GM12878 (cell line): Measurements from ENCODE around the gene FKBP2. TPM values are rescaled to one million over a fixed set of nuclear protein-coding genes. Genes with fewer than 3 reads are reported as not detected.

Experiments
- ATAC-seq: fragments of 200-7000 bp; cut with Tn5 transposase; 3 replicates; pipeline ENCODE4 v1.9.1; 2020; ENCODE audit warnings: mild to moderate bottlenecking, moderate library complexity
- BruUV-seq: library from RNA; stranded (reverse); fragments of 400-500 nt; replicated peaks from 2 replicates; lab custom pipeline; 2021; lab: Mats Ljungman, UMichigan
- CTCF ChIA-PET: fragments of 300-600 bp; sonication (Branson Sonifier 250); formaldehyde crosslinking; extraction: SDS; loops from one replicate; lab custom pipeline; 2021; ENCODE audit warnings: inconsistent platforms; lab: Yijun Ruan, JAX
- POLR2A ChIA-PET: fragments of 350-600 bp; formaldehyde crosslinking; extraction: SDS; loops from one replicate; lab custom pipeline; 2021; ENCODE audit warnings: inconsistent platforms; lab: Charles Lee
- RAD21 ChIA-PET: fragments of 300-600 bp; sonication (Branson Sonifier 250); formaldehyde crosslinking; loops from one replicate; lab custom pipeline; 2023; ENCODE audit warnings: antibody characterized with exemption; ENCODE audit not compliant: unreplicated experiment; lab: Charles Lee
- SMC1A ChIA-PET: fragments of 300-600 bp; sonication (Branson Sonifier 250); formaldehyde crosslinking; loops from one replicate; lab custom pipeline; 2023; ENCODE audit not compliant: unreplicated experiment, uncharacterized antibody; lab: Charles Lee
- DNase-seq: peaks from one replicate; pipeline ENCODE4 v3.0.0-alpha.2; 2011; ENCODE audit warnings: low read depth, low spot score
- FAIRE-seq: peaks from 3 replicates; lab custom pipeline; 2011; peaks lifted over from hg19 to GRCh38; lab: Jason Lieb, UNC
- H2AFZ ChIP-seq: 2 replicates; pipeline ENCODE4 v1.6.0; 2011; ENCODE audit warnings: low read depth, low read length, control low read depth; ENCODE audit not compliant: control insufficient read depth
- H3K27ac ChIP-seq: 2 replicates; pipeline ENCODE4 v1.5.1; 2011; ENCODE audit warnings: control low read depth; ENCODE audit not compliant: control insufficient read depth, insufficient read depth
- H3K27me3 ChIP-seq, 2 experiments: replicated peaks in 1 of 2; 2 replicates each; pipeline versions ENCODE4 v1.6.0 to v1.6.1; 2011; ENCODE audit warnings: low read length in 1 of 2; ENCODE audit not compliant: control insufficient read depth in 2 of 2, insufficient read depth in 2 of 2
- H3K36me3 ChIP-seq, 2 experiments: 2 replicates each; pipeline ENCODE4 v1.5.1; 2011; ENCODE audit warnings: low read length in 1 of 2; ENCODE audit not compliant: control insufficient read depth in 2 of 2, insufficient read depth in 2 of 2
- H3K4me1 ChIP-seq: 2 replicates; pipeline ENCODE4 v1.6.1; 2011; ENCODE audit warnings: mild to moderate bottlenecking, low read length, moderate library complexity, mixed read lengths; ENCODE audit not compliant: control insufficient read depth, insufficient read depth
- H3K4me2 ChIP-seq: 2 replicates; pipeline ENCODE4 v1.6.0; 2011; ENCODE audit warnings: control low read depth; ENCODE audit not compliant: control insufficient read depth, insufficient read depth
- H3K4me3 ChIP-seq: fragments of 200-600 bp; sonication (generic); 2 replicates; pipeline ENCODE4 v1.5.1; 2016
- H3K79me2 ChIP-seq: 2 replicates; pipeline ENCODE4 v1.6.0; 2011; ENCODE audit warnings: low read length; ENCODE audit not compliant: control insufficient read depth, insufficient read depth
- H3K9ac ChIP-seq: 2 replicates; pipeline ENCODE4 v1.8.0; 2011; ENCODE audit warnings: low read length, control low read depth, mixed read lengths; ENCODE audit not compliant: control insufficient read depth, insufficient read depth
- H3K9me3 ChIP-seq: replicated peaks from 3 replicates; pipeline ENCODE4 v1.5.1; 2011; ENCODE audit warnings: mild to moderate bottlenecking, low read length; ENCODE audit not compliant: control insufficient read depth, insufficient read depth
- H4K20me1 ChIP-seq: 2 replicates; pipeline ENCODE4 v1.6.0; 2011; ENCODE audit not compliant: control insufficient read depth, insufficient read depth
- BACH1 ChIP-seq: fragments of 450-650 bp; IDR thresholded peaks from 2 replicates; pipeline ENCODE4 v1.6.1; 2017; ENCODE audit warnings: mild to moderate bottlenecking, borderline replicate concordance
- BCL11A ChIP-seq: IDR thresholded peaks from 2 replicates; pipeline ENCODE4 v1.6.1; 2011; ENCODE audit warnings: low read depth, low read length
- CHD1 ChIP-seq: IDR thresholded peaks from 2 replicates; pipeline ENCODE4 v1.6.1; 2012; ENCODE audit warnings: low read depth, low read length, improper control_type of control experiment
- IRF3 ChIP-seq: fragments of 450-650 bp; IDR thresholded peaks from 2 replicates; pipeline ENCODE4 v1.6.1; 2014; ENCODE audit warnings: mild to moderate bottlenecking
- JUND ChIP-seq: IDR thresholded peaks from 2 replicates; pipeline ENCODE4 v1.6.1; 2012; ENCODE audit warnings: low read depth, mild to moderate bottlenecking, low read length, improper control_type of control experiment, moderate library complexity
- MAX ChIP-seq: IDR thresholded peaks from 2 replicates; pipeline ENCODE4 v1.6.1; 2012; ENCODE audit warnings: low read depth, low read length, improper control_type of control experiment
- MTA3 ChIP-seq: IDR thresholded peaks from 2 replicates; pipeline ENCODE4 v1.6.1; 2012; ENCODE audit warnings: low read length, inconsistent platforms, borderline replicate concordance
- NFYB ChIP-seq: IDR thresholded peaks from 2 replicates; pipeline ENCODE4 v1.6.1; 2011; ENCODE audit warnings: low read depth, mild to moderate bottlenecking, low read length, improper control_type of control experiment, moderate library complexity; ENCODE audit not compliant: insufficient read depth
- PAX5 ChIP-seq: IDR thresholded peaks from 2 replicates; pipeline ENCODE4 v1.6.1; 2011; ENCODE audit warnings: low read depth, low read length, borderline replicate concordance
- PKNOX1 ChIP-seq: fragments of 450-650 bp; IDR thresholded peaks from 2 replicates; pipeline ENCODE4 v1.6.1; 2016; ENCODE audit warnings: mild to moderate bottlenecking
- POLR2A ChIP-seq: IDR thresholded peaks from 2 replicates; pipeline ENCODE4 v1.6.1; 2011; ENCODE audit warnings: low read depth, mild to moderate bottlenecking, low read length
- POLR2AphosphoS5 ChIP-seq: IDR thresholded peaks from 2 replicates; pipeline ENCODE4 v1.6.1; 2011; ENCODE audit warnings: mild to moderate bottlenecking, low read length, inconsistent platforms
- SMAD1 ChIP-seq: fragments of 450-650 bp; IDR thresholded peaks from 2 replicates; pipeline ENCODE4 v1.6.1; 2018; ENCODE audit warnings: mild to moderate bottlenecking, low read depth; ENCODE audit not compliant: partially characterized antibody
- SREBF1 ChIP-seq: IDR thresholded peaks from 2 replicates; pipeline ENCODE4 v1.6.1; 2012; ENCODE audit warnings: mild to moderate bottlenecking, low read length
- ZNF207 ChIP-seq: fragments of 450-650 bp; IDR thresholded peaks from 2 replicates; pipeline ENCODE4 v1.6.1; 2014; ENCODE audit warnings: antibody characterized with exemption, mild to moderate bottlenecking, borderline replicate concordance
- WGBS: methylation state at CpG from one replicate; pipeline ENCODE4 v1.1.6; 2016; ENCODE audit warnings: low lambda C conversion rate; ENCODE audit not compliant: insufficient replicate concordance, insufficient coverage; ENCODE audit errors: missing lambda C conversion rate; 5-methylcytosine and 5-hydroxymethylcytosine counted together
- in situ Hi-C: fragments of 300-500 bp; cut with MboI; formaldehyde crosslinking; loops from 9 replicates; pipeline ENCODE4 v1.14.3; 2018; ENCODE audit warnings: mixed read lengths
- intact Hi-C: fragments of 100-400 bp; cut with micrococcal nuclease; formaldehyde crosslinking; loops from one replicate; pipeline ENCODE4 v1.14.2; 2022; ENCODE audit not compliant: unreplicated experiment
- polyA plus RNA-seq, 11 experiments: library from polyadenylated mRNA; depleted of rRNA in 4 of 11; unstranded in 6 of 11; stranded (reverse) in 5 of 11; fragments of >200 nt; fragmentation: Nextera tagmentation in 4 of 11; fragmentation: Illumina TruSeq in 1 of 11; extraction: Ambion mirVana in 4 of 11; extraction: Trizol in 1 of 11; gene quantifications; 1 replicate in 1 of 11; 2 replicates in 10 of 11; pipeline versions ENCODE4 v1.2.1 to v1.2.3, GENCODE V29; 2011 to 2016; ENCODE audit warnings: inconsistent platforms in 2 of 11, missing spikeins in 2 of 11, low read depth in 1 of 11
- total RNA-seq, 4 experiments: library from RNA; depleted of rRNA in 3 of 4; stranded (reverse); fragments of >200 nt in 3 of 4; fragmentation: Illumina TruSeq in 1 of 4; extraction: Trizol in 1 of 4; gene quantifications; 2 replicates each; pipeline versions ENCODE4 v1.2.1 to v1.2.3, GENCODE V29; 2013 to 2021

The FKBP2 gene
- total and polyA plus RNA-seq, 10 of the 15 experiments (the other 5 are each of a cell fraction or from before 2014, with no cell fraction given): 1.8 to 99.7 (median 39.5) TPM

GRCh38 chr11:64241491-64242374 lies 838 bp downstream of the FKBP2 start (continued):
- 0 out of 2 replicates have a peak, but pooled peaks have one; percentile 2 for TF ChIP-seq BCL11A
- 0 out of 2 replicates have a peak, but pooled peaks have one; percentile 56 for TF ChIP-seq ZNF207

- no peak overlapping the region for H3K27ac ChIP-seq
- peaks cover 32% of the 10 kb centered on the region for H3K4me1 ChIP-seq
- H3K79me2 ChIP-seq: peaks cover 38% of the 10 kb centered on the region
- POLR2A ChIA-PET: interaction anchor here (1.2 to 7.4 kb wide), 8 partner anchors 16 to 61 kb away, joined by 3 to 82 read pairs (median 5); partner anchors contain the start of genes BAD, DNAJC4, FERMT3 and NUDT22
- in situ Hi-C loops: loop anchor here (25.0 kb wide), 1 partner anchor 1619 kb away; the partner anchor contains the start of genes CFL1, EFEMP2 and MUS81
- SMC1A ChIA-PET: interaction anchor here (0.8 to 5.0 kb wide), 2 partner anchors 15 to 37 kb away, joined by 3 to 40 read pairs; partner anchors contain the start of gene FERMT3
- H3K9ac ChIP-seq: no peak overlapping the region
- RAD21 ChIA-PET: interaction anchor here (0.9 to 8.6 kb wide), 5 partner anchors 9 to 59 kb away, joined by 3 to 104 read pairs (median 4); partner anchors contain the start of genes FERMT3, NUDT22 and TRPT1
- FAIRE-seq (no peak), ATAC-seq (no peak), DNase-seq (no peak)
- 77% methylated on average over 8 of the region's 8 CpGs for WGBS
- no peaks in the 10 kb centered on the region for H3K27me3 ChIP-seq
- no TSS peak for BruUV-seq
- H3K9me3 ChIP-seq: no peaks in the 10 kb centered on the region
- H3K4me3 ChIP-seq: no peak overlapping the region
- no peaks in the 10 kb centered on the region for H4K20me1 ChIP-seq
- no peak overlapping the region for H2AFZ ChIP-seq
- intact Hi-C loops: no loop called here
- CTCF ChIA-PET: interaction anchor here (1.2 to 6.2 kb wide), 8 partner anchors 8 to 112 kb away, joined by 3 to 66 read pairs (median 12); partner anchors contain the start of genes BAD, CATSPERZ, FERMT3 and NUDT22
- H3K36me3 ChIP-seq: peaks cover 0 to 10% of the 10 kb centered on the region in 2 experiments; a peak in 2 of 4 replicates
- peak overlapping the region; percentile 46; the same call in 1 of the 2 replicates for H3K4me2 ChIP-seq
- TF ChIP-seq PKNOX1: no peak
- TF ChIP-seq JUND: no peak
- TF ChIP-seq BACH1: no peak
- TF ChIP-seq NFYB: no peak
- TF ChIP-seq IRF3: no peak
- TF ChIP-seq SREBF1: no peak
- peak; percentile 52; the same call in 1 of the 2 replicates for TF ChIP-seq POLR2AphosphoS5
- TF ChIP-seq POLR2A: peak; percentile 59
- no peak for TF ChIP-seq MAX
- no peak for TF ChIP-seq SMAD1
- TF ChIP-seq CHD1: no peak
- no peak for TF ChIP-seq MTA3
- no peak for TF ChIP-seq PAX5
These were observed 2.5 kb downstream of the FKBP2 start for GRCh38 chr11:64243236-64243854.
